GM21529 (cell line): ENCODE measurements around the gene MTG2.

Experiments
- ATAC-seq: cut with Tn5 transposase; IDR thresholded peaks from one replicate; pipeline ENCODE4 v1.9.1; 2021; ENCODE audit not compliant: unreplicated experiment

Gene MTG2

GRCh38 chr20:62162765-62163484, 19.9 kb upstream of the MTG2 start:
- ATAC-seq = no peak

- ATAC-seq = no peak
Observed at GRCh38 chr20:62163485-62163865, 19.4 kb upstream of the MTG2 start.

GRCh38 chr20:62163986-62164762, 18.7 kb upstream of the MTG2 start:
- no peak for ATAC-seq

- no peak for ATAC-seq
Observed at GRCh38 chr20:62164879-62165761, 17.7 kb upstream of the MTG2 start.

DNA sequence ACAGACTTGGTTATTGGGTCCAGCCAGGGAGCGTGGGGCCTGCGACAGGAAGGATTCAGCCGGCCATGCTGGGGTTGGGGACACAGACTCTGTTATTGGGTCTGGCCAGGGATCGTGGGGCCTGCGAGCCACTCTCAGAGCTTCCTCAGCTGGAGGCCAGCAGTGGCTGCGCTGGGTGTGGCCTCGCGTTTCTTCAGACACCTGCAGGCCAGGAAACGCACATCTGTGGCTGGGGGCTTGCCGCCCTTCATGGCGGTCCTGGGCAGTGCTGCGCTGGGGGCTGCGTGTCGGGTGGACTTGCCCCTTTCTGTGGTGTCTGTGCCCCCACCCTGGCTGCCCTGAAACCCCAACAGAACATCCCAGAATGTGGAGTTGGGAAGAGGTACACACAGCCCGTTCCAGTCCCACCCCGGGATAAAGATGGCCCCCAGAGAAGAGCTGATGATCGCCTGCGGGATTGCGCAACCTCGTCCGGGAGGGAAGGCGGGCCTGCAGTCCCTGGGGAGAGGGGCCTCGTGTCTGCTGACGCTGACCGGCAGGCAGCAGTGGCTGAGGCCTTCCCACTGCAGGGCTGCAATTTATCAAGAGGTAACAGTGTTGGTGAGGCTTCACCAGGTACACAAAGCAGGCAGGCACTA, 16.9 kb upstream of the MTG2 start:
- no peak for ATAC-seq

- no peak for ATAC-seq
Observed at GRCh38 chr20:62167474-62167873, 15.4 kb upstream of the MTG2 start.

DNA sequence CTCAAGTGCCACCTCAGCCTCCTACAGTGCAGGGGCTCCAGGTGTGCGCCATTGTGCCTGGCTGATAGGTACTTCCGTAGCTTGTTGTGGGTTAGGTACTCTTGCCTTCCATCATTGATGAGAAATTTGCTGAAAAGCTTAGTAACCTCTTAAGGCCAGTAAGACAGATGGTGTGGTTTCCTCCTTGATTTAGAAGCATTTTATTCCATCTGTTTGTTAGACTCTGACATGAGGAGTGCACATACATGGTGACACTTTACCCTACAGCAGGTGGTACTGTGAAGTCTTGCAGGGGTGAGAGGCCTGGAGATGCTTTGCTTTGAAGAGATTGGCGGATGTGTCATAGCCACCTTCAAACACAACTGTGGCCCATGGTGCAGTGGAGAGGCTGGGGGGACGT, 14.8 kb upstream of the MTG2 start:
- no peak for ATAC-seq

DNA sequence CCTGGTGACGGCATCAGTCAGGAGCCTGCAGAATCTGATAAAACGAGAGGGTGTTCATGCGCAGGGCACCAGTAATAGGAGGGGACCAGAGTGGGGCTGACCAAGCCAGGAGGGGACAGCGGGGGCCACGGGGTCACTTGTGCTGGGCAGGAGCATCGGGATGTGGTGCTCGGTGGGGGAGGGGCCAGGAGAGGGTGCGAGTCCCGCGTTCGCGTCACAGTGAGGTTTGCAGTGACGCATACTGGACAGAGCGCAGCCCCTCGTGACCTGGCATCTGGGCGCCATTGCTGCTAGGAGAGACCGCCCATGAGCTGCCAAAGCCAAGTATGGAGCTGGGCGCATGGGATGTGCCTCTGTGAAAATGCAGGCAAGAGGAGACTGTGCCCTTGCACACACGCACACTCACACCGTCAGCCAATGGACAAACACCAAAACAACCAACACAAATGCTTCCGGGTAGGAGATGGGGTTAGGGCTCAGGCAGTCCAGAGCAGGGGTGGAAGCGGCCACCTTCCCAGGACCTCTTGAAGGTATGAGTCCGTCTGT, 13.9 kb upstream of the MTG2 start:
- ATAC-seq = no peak

- ATAC-seq = no peak
Observed at GRCh38 chr20:62170536-62170935, 12.3 kb upstream of the MTG2 start.

GRCh38 chr20:62171245-62171644, 11.6 kb upstream of the MTG2 start:
- ATAC-seq = no peak

GRCh38 chr20:62172666-62173065, 10.2 kb upstream of the MTG2 start:
- ATAC-seq = no peak

GRCh38 chr20:62174021-62174804, 8.6 kb upstream of the MTG2 start:
- ATAC-seq = no peak

DNA sequence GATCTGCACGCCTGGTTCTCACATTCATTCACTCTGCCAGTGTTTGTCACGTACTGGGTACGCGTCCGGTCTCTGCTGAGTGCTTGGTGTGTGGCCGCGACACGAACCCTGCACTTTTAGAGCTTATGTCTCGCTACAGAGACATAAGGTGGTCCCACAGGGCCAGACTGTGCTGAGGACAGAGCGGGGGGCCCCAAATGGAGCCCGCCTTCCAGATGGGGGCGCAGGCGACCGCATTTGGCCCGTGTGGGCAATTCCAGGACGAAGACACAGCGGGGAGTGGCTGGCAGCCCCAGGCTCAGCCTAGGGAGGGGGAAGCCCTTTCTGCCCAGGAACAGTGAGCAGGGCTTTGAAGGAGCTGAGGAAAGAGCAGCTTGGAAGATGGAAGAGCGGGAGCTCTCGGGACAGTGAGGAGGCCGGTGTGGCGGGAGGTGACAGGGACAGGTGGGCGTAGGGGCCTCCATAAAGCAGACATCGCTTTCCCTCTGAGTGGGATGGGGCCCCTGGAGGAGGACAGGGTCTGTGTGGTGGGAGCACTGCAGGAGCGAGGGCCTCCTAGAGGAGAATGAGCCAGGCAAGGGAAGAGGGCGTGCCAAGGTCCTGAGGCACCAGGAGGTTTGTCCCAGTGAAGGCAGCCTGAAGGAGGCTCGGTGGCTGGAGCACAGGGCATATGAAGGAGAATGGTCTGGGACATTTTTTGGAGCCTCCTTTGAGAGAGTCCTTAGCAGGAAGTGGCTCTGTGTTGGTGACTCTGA, 7.8 kb upstream of the MTG2 start:
- no peak for ATAC-seq

GRCh38 chr20:62175711-62176110, 7.1 kb upstream of the MTG2 start:
- ATAC-seq = no peak

DNA sequence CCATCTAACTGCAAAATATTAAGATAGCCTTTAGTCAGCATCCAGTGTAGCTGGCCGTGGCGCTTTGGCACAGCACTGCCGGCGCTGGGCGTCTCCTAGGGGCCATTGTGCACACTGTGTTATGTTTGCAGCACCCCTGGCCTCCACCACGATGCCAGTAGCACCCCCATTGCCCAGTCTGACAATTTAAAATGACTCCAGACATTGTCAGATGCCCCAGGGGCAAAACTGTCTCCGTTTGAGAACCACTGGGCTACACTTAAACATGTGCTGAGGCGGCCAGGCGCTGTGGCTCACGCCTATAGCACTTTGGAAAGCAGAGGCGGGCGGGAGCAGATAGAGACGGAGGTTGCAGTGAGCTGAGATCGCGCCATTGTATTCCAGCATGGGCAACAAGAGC, 6.0 kb upstream of the MTG2 start:
- ATAC-seq = no peak

GRCh38 chr20:62177307-62177706, 5.5 kb upstream of the MTG2 start:
- no peak for ATAC-seq

DNA sequence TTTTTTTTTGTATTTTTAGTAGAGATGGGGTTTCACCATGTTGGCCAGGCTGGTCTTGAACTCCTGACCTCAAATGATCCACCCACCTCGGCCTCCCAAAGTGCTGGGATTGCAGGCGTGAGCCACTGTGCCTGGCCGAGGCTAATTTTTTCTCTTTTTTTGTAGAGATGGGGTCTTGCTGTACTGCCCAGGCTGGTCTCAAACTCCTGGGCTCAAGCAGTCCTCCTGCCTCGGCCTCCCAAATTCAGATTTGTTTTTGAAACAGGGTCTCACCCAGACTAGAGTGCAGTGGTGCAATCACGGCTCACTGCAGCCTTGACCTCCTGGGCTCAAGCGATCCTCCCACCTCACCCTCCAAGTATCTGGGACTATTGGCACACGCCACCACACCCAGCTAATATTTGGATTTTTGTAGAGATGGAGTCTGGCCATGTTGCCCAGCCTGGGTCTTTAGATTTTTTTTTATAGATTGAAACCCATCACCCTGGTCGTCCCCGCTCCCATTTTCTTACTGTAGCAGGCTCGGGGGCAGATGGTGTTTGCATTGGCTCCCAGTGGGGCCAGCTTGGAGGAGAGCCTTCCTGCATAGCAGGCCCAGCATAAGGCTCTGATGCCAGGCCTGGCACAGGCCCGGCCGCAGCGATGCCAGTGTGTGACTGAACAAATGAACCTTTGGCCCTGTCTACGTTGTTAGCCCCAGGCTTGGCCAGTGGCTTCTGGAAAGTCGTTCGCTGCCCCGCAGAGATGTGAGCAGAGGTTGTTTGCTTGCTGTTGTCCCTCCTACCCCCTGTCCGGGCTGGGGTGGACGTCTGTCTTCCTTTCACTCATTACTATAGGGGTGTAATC, 4.3 kb upstream of the MTG2 start:
- ATAC-seq = no peak

- ATAC-seq = no peak
Observed at GRCh38 chr20:62179162-62179504, 3.7 kb upstream of the MTG2 start.

DNA sequence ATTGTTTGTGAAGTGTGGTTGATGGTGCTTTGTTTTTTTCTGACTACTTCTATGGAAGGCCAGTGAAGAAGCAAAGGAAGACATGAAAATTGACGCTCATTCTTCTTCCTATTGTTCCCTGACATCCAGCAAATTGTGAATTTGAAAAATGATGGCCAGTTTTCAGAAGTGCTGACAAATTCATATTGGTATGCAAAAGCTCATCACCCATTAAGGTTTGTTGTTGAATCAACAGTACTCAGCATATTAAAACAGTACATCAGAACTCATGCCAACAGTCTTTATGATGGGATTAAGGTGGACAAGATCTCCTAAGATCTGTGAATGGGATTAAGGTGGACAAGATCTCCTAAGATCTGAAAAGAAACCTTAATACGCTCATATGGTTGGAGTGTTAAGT, 1.0 kb upstream of the MTG2 start:
- no peak for ATAC-seq
